ENCODE results near the gene ALOX15. TPM values are rescaled to one million over a fixed set of nuclear protein-coding genes. Genes with fewer than 3 reads are reported as not detected.

ALOX15 gene
- total and polyA plus RNA-seq, 10 of the 15 experiments (the other 5 are each of a cell fraction or from before 2014, with no cell fraction given): 0.05 to 1.0 (median 0.24) TPM

DNA sequence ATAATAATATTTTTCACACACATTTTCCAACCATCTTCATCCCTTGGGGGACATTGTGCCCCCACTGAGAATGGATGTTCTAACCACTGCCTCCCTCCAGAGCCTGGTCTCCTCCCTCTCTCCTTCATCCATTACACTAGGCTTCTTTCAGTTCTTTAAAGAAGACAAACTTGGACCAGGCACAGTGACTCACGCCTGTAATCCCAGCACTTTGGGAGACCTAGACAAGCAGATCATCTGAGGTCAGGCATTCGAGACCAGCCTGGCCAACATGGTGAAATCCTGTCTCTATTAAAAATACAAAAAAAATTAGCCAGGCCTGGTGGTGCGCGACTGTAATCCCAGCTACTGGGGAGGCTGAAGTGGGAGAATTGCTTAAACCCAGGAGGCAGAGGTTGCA is 6.5 kb downstream of the ALOX15 start (continued):
- TF ChIP-seq, protein P1, sequence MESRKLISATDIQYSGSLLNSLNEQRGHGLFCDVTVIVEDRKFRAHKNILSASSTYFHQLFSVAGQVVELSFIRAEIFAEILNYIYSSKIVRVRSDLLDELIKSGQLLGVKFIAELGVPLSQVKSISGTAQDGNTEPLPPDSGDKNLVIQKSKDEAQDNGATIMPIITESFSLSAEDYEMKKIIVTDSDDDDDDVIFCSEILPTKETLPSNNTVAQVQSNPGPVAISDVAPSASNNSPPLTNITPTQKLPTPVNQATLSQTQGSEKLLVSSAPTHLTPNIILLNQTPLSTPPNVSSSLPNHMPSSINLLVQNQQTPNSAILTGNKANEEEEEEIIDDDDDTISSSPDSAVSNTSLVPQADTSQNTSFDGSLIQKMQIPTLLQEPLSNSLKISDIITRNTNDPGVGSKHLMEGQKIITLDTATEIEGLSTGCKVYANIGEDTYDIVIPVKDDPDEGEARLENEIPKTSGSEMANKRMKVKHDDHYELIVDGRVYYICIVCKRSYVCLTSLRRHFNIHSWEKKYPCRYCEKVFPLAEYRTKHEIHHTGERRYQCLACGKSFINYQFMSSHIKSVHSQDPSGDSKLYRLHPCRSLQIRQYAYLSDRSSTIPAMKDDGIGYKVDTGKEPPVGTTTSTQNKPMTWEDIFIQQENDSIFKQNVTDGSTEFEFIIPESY (IDR thresholded peaks at IDR 0.05): no peak
- TF ChIP-seq ZZZ3 (IDR thresholded peaks at IDR 0.05; ENCODE audit: control insufficient read depth, insufficient read length, low read depth) (no peak), CREB1 (IDR thresholded peaks at IDR 0.05; ENCODE audit: low read depth) (no peak), SUZ12 (IDR thresholded peaks at IDR 0.05; ENCODE audit: unreplicated experiment) (no peak), MTA2 (IDR thresholded peaks at IDR 0.05; ENCODE audit: low read depth) (no peak), JUNB (IDR thresholded peaks at IDR 0.05) (no peak), SMC3 (IDR thresholded peaks at IDR 0.05; ENCODE audit: borderline replicate concordance, low read length) (no peak)

DNA sequence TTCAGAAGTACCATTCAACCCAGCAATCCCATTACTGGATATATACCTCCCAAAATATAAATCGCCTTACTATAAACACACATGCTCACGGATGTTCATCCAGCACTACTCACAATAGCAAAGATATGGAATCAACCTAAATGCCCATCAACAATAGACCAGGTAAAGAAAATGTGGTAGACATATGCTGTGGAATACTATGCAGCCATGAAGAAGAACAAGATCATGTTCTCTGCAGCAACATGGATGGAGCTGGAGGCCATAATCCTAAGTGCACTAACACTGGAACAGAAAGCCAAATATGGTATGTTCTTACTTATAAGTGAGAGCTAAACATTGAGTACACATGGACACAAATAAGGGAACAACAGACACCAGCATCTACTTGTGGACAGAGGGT is 7.8 kb downstream of the ALOX15 start:
- peaks cover 22% of the 10 kb centered on the region for H3K4me1 ChIP-seq (ENCODE audit: control insufficient read depth, insufficient read depth, low read length)
- WGBS (ENCODE audit: insufficient coverage, insufficient replicate concordance, low lambda C conversion rate, missing lambda C conversion rate): 91% methylated on average over 2 of the region's 2 CpGs
- FAIRE-seq (no peak), ATAC-seq (no peak), DNase-seq (ENCODE audit: low read depth, low spot score) (no peak)
- SMC1A ChIA-PET (ENCODE audit: uncharacterized antibody, unreplicated experiment): interaction anchor here (1.0 kb wide), 1 partner anchor 14 kb away, joined by 4 read pairs; no protein-coding TSS in a partner anchor
- no peaks in the 10 kb centered on the region for H3K79me2 ChIP-seq (ENCODE audit: control insufficient read depth, insufficient read depth, low read length)
- POLR2A ChIA-PET: interaction anchor here (0.6 kb wide), 1 partner anchor 827 kb away, joined by 5 read pairs; no protein-coding TSS in a partner anchor
- no peaks in the 10 kb centered on the region for H3K9me3 ChIP-seq (replicated peaks; ENCODE audit: control insufficient read depth, insufficient read depth, low read length)
- no TSS peak for BruUV-seq (replicated peaks)
- H3K27ac ChIP-seq (ENCODE audit: control insufficient read depth, insufficient read depth): no peak overlapping the region
- no peak overlapping the region for H3K9ac ChIP-seq (ENCODE audit: control insufficient read depth, insufficient read depth, low read length)
- H3K4me3 ChIP-seq: no peak overlapping the region
- no peak overlapping the region for H3K4me2 ChIP-seq (ENCODE audit: control insufficient read depth, insufficient read depth)
- RAD21 ChIA-PET (ENCODE audit: unreplicated experiment): no interaction called here
- H2AFZ ChIP-seq (ENCODE audit: control insufficient read depth, low read depth, low read length): no peak overlapping the region
- intact Hi-C loops (cut with micrococcal nuclease; ENCODE audit: unreplicated experiment) (no loop called here), in situ Hi-C loops (cut with MboI) (no loop called here)
- no peaks in the 10 kb centered on the region for H4K20me1 ChIP-seq (ENCODE audit: control insufficient read depth, insufficient read depth)
- CTCF ChIA-PET: interaction anchor here (0.6 to 1.9 kb wide), 4 partner anchors 12 to 489 kb away, joined by 3 to 9 read pairs (median 3); no protein-coding TSS in a partner anchor
- no peaks in the 10 kb centered on the region for H3K36me3 ChIP-seq (ENCODE audit: control insufficient read depth in 2 of 2, insufficient read depth in 2 of 2, low read length in 1 of 2)
- no peaks in the 10 kb centered on the region for H3K27me3 ChIP-seq (replicated peaks in 1 of 2; ENCODE audit: control insufficient read depth in 2 of 2, insufficient read depth in 2 of 2, low read length in 1 of 2)
- TF ChIP-seq, protein P2, sequence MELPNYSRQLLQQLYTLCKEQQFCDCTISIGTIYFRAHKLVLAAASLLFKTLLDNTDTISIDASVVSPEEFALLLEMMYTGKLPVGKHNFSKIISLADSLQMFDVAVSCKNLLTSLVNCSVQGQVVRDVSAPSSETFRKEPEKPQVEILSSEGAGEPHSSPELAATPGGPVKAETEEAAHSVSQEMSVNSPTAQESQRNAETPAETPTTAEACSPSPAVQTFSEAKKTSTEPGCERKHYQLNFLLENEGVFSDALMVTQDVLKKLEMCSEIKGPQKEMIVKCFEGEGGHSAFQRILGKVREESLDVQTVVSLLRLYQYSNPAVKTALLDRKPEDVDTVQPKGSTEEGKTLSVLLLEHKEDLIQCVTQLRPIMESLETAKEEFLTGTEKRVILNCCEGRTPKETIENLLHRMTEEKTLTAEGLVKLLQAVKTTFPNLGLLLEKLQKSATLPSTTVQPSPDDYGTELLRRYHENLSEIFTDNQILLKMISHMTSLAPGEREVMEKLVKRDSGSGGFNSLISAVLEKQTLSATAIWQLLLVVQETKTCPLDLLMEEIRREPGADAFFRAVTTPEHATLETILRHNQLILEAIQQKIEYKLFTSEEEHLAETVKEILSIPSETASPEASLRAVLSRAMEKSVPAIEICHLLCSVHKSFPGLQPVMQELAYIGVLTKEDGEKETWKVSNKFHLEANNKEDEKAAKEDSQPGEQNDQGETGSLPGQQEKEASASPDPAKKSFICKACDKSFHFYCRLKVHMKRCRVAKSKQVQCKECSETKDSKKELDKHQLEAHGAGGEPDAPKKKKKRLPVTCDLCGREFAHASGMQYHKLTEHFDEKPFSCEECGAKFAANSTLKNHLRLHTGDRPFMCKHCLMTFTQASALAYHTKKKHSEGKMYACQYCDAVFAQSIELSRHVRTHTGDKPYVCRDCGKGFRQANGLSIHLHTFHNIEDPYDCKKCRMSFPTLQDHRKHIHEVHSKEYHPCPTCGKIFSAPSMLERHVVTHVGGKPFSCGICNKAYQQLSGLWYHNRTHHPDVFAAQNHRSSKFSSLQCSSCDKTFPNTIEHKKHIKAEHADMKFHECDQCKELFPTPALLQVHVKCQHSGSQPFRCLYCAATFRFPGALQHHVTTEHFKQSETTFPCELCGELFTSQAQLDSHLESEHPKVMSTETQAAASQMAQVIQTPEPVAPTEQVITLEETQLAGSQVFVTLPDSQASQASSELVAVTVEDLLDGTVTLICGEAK (IDR thresholded peaks at IDR 0.05; ENCODE audit: borderline replicate concordance): no peak
- TF ChIP-seq EP300 (IDR thresholded peaks at IDR 0.05; ENCODE audit: borderline replicate concordance in 1 of 2, control insufficient read depth in 1 of 2, low read depth in 2 of 2, low read length in 2 of 2): no peak
- TF ChIP-seq HDAC2 (IDR thresholded peaks at IDR 0.05): no peak
- TF ChIP-seq, protein P3, sequence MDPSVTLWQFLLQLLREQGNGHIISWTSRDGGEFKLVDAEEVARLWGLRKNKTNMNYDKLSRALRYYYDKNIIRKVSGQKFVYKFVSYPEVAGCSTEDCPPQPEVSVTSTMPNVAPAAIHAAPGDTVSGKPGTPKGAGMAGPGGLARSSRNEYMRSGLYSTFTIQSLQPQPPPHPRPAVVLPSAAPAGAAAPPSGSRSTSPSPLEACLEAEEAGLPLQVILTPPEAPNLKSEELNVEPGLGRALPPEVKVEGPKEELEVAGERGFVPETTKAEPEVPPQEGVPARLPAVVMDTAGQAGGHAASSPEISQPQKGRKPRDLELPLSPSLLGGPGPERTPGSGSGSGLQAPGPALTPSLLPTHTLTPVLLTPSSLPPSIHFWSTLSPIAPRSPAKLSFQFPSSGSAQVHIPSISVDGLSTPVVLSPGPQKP (IDR thresholded peaks at IDR 0.05; ENCODE audit: low read depth, low read length): no peak
- no peak for TF ChIP-seq TCF3 (IDR thresholded peaks at IDR 0.05; ENCODE audit: borderline replicate concordance, insufficient read depth, low read depth, low read length)
- TF ChIP-seq RAD51 (IDR thresholded peaks at IDR 0.05): no peak
- TF ChIP-seq BCL11A (IDR thresholded peaks at IDR 0.05; ENCODE audit: low read depth, low read length): no peak
